WTC11 (cell line): ENCODE measurements around the gene VCAN. TPM values are rescaled to one million over a fixed set of nuclear protein-coding genes. Genes with fewer than 3 reads are reported as not detected.

Source experiments
- ATAC-seq: fragments of 200-7000 bp; cut with Tn5 transposase; 2 replicates; pipeline ENCODE4 v1.10.0; 2021; ENCODE audit warnings: mild to moderate bottlenecking, moderate library complexity
- CTCF ChIA-PET: fragments of 300-600 bp; sonication (Branson Sonifier 250); formaldehyde crosslinking; loops from one replicate; lab custom pipeline; 2021; ENCODE audit warnings: antibody characterized with exemption; lab: Charles Lee
- POLR2A ChIA-PET: fragments of 350-600 bp; sonication (Branson Sonifier 250); formaldehyde crosslinking; loops from one replicate; lab custom pipeline; 2021; ENCODE audit warnings: antibody characterized with exemption; lab: Charles Lee
- DNase-seq: peaks from one replicate; pipeline ENCODE4 v3.0.0; 2021; ENCODE audit warnings: low spot score
- H3K27ac Mint-ChIP-seq: 2 replicates; pipeline ENCODE4 v1.8.0; 2021; ENCODE audit warnings: mixed read lengths
- H3K27me3 Mint-ChIP-seq: 2 replicates; pipeline ENCODE4 v1.8.0; 2021; ENCODE audit warnings: low read depth, mild to moderate bottlenecking, moderate library complexity, mixed read lengths
- H3K36me3 Mint-ChIP-seq: 2 replicates; pipeline ENCODE4 v1.8.0; 2021; ENCODE audit warnings: mixed read lengths
- H3K4me1 Mint-ChIP-seq: 2 replicates; pipeline ENCODE4 v1.8.0; 2022; ENCODE audit warnings: mixed read lengths
- H3K4me3 Mint-ChIP-seq: 2 replicates; pipeline ENCODE4 v1.8.0; 2021; ENCODE audit warnings: mild to moderate bottlenecking, moderate library complexity, mixed read lengths
- H3K9me3 Mint-ChIP-seq: 2 replicates; pipeline ENCODE4 v1.8.0; 2021; ENCODE audit warnings: mixed read lengths
- CBFB ChIP-seq: sonication (generic); formaldehyde crosslinking; IDR thresholded peaks from 2 replicates; pipeline ENCODE4 v1.8.1; 2022; ENCODE audit warnings: mild to moderate bottlenecking, low read depth, missing genetic modification reagents
- CREB1 ChIP-seq: sonication (generic); formaldehyde crosslinking; IDR thresholded peaks from 2 replicates; pipeline ENCODE4 v1.8.0; 2023; ENCODE audit warnings: mild to moderate bottlenecking, missing genetic modification reagents
- ESRRA ChIP-seq: sonication (generic); formaldehyde crosslinking; IDR thresholded peaks from 2 replicates; pipeline ENCODE4 v1.8.1; 2022; ENCODE audit warnings: mild to moderate bottlenecking, missing genetic modification reagents, borderline replicate concordance
- FOXP1 ChIP-seq: sonication (generic); formaldehyde crosslinking; IDR thresholded peaks from 2 replicates; pipeline ENCODE4 v1.8.0; 2022; ENCODE audit warnings: missing genetic modification reagents, mild to moderate bottlenecking, moderate library complexity, borderline replicate concordance
- GRHL2 ChIP-seq: fragments of 250-450 bp; sonication (Bioruptor Pico); IDR thresholded peaks from 2 replicates; pipeline ENCODE4 v1.8.0; 2022; ENCODE audit warnings: mild to moderate bottlenecking, moderate library complexity; ENCODE audit not compliant: insufficient replicate concordance, severe bottlenecking
- MYBL2 ChIP-seq: sonication (generic); formaldehyde crosslinking; IDR thresholded peaks from 2 replicates; pipeline ENCODE4 v1.8.1; 2023; ENCODE audit warnings: mild to moderate bottlenecking, moderate library complexity, missing genetic modification reagents
- NFE2L1 ChIP-seq: sonication (generic); formaldehyde crosslinking; IDR thresholded peaks from 2 replicates; pipeline ENCODE4 v1.8.1; 2023; ENCODE audit warnings: missing genetic modification reagents
- NR1H2 ChIP-seq: sonication (generic); formaldehyde crosslinking; IDR thresholded peaks from 2 replicates; pipeline ENCODE4 v1.9.0; 2021; ENCODE audit warnings: mild to moderate bottlenecking, moderate library complexity, missing genetic modification reagents
- NR3C1 ChIP-seq: sonication (generic); formaldehyde crosslinking; conservative IDR thresholded peaks from 2 replicates; pipeline ENCODE4 v1.8.1; 2023; ENCODE audit warnings: low read depth, mild to moderate bottlenecking, missing genetic modification reagents
- RORB ChIP-seq: fragments of 250-450 bp; sonication (Bioruptor Pico); IDR thresholded peaks from 2 replicates; pipeline ENCODE4 v1.9.0; 2021; ENCODE audit warnings: mild to moderate bottlenecking
- TCF7 ChIP-seq: sonication (generic); formaldehyde crosslinking; IDR thresholded peaks from 2 replicates; pipeline ENCODE4 v1.8.0; 2022; ENCODE audit warnings: mild to moderate bottlenecking, low read depth, missing genetic modification reagents, moderate library complexity
- TEAD1 ChIP-seq: sonication (generic); formaldehyde crosslinking; IDR thresholded peaks from 2 replicates; pipeline ENCODE4 v1.8.0; 2022; ENCODE audit warnings: mild to moderate bottlenecking, missing genetic modification reagents
- ZNF121 ChIP-seq: sonication (generic); formaldehyde crosslinking; IDR thresholded peaks from 2 replicates; pipeline ENCODE4 v1.8.0; 2023; ENCODE audit warnings: missing genetic modification reagents
- ZNF232 ChIP-seq: sonication (generic); formaldehyde crosslinking; IDR thresholded peaks from 2 replicates; pipeline ENCODE4 v1.8.0; 2022; ENCODE audit warnings: mild to moderate bottlenecking, missing genetic modification reagents
- ZNF671 ChIP-seq: fragments of 250-450 bp; sonication (Bioruptor Pico); IDR thresholded peaks from 2 replicates; pipeline ENCODE4 v1.8.0; 2021; ENCODE audit warnings: mild to moderate bottlenecking
- total RNA-seq: library from RNA; stranded (reverse); gene quantifications from 3 replicates; pipeline ENCODE4 v1.2.3, GENCODE V29; 2021
- TF ChIP-seq, protein P1 (sequence below): sonication (generic); formaldehyde crosslinking; IDR thresholded peaks from 2 replicates; pipeline ENCODE4 v1.8.1; 2022; ENCODE audit warnings: mild to moderate bottlenecking, missing genetic modification reagents, moderate library complexity, borderline replicate concordance
- TF ChIP-seq, protein P2 (sequence below): fragments of 200-600 bp; IDR thresholded peaks from 2 replicates; pipeline ENCODE4 v1.8.0; 2022; ENCODE audit warnings: antibody characterized with exemption
- TF ChIP-seq, protein P3 (sequence below): sonication (generic); formaldehyde crosslinking; conservative IDR thresholded peaks from 2 replicates; pipeline ENCODE4 v1.8.1; 2023; ENCODE audit warnings: mild to moderate bottlenecking, low read depth, missing genetic modification reagents, moderate library complexity
- TF ChIP-seq, protein P4 (sequence below): sonication (generic); formaldehyde crosslinking; IDR thresholded peaks from 2 replicates; pipeline ENCODE4 v1.8.0; 2023; ENCODE audit warnings: missing genetic modification reagents
- TF ChIP-seq, protein P5 (sequence below): sonication (generic); formaldehyde crosslinking; IDR thresholded peaks from 2 replicates; pipeline ENCODE4 v1.8.1; 2023; ENCODE audit warnings: mild to moderate bottlenecking, missing genetic modification reagents

VCAN gene
- total RNA-seq, 1 experiment from 2014 or later = 276 TPM

DNA sequence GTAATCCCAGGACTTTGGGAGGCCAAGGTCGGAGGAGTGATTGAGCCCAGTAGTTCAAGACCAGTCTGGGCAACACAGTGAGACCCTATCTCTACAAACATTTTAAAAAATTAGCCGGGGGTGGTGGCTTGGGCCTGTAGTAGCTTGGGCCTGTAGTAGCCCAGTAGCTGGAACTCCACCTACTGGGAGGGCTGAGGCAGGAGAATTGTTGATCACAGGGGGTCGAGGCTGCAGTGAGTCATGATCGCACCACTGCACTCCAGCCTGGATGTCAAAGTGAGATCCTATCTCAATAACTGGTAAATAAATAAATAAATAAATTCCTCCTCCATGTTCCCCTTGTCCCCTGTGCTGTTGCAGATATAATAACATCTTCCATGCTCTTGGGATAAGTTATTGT, 14.3 kb downstream of the VCAN start:
- POLR2A ChIA-PET = no interaction called here
- H3K4me1 Mint-ChIP-seq = peaks cover 36% of the 10 kb centered on the region
- DNase-seq = no peak
- peaks cover 52% of the 10 kb centered on the region for H3K36me3 Mint-ChIP-seq
- H3K4me3 Mint-ChIP-seq = no peak overlapping the region
- H3K9me3 Mint-ChIP-seq = no peaks in the 10 kb centered on the region
- TF ChIP-seq ZNF121 = peak; percentile 3; the same call in 1 of the 2 replicates
- TF ChIP-seq ESRRA = no peak
- TF ChIP-seq CBFB = no peak
- TF ChIP-seq, all 79 proteins: peak for 1
- Mint-ChIP-seq H3K27me3 (no peaks in the 10 kb centered on the region), H3K27ac (no peak overlapping the region)
- CTCF ChIA-PET = interaction anchor here (0.7 to 0.8 kb wide), 2 partner anchors 11 to 13 kb away, joined by 3 read pairs; no protein-coding TSS in a partner anchor
- peak; percentile 79 for ATAC-seq

DNA sequence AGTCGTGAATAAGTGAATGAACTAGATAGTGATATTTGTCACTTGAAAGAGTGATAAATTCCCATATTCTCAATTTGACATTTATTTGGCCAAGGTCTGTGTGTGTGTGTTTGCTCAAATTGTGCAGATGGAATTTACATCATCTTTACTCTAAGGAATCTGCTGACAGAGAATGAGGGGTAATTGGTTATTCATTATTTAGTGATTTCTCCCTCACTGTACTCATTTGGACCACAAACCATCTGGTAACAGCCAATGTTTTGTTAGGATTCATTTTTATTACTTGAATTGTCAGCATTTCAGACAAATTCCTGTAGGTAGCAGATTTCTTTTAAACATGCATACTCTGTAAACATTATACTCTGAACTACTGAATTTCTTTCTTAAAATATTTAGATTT, 15.6 kb downstream of the VCAN start:
- H3K36me3 Mint-ChIP-seq = peaks cover 63% of the 10 kb centered on the region
- TF ChIP-seq NR1H2 (CRISPR knock-in tag) (no peak), RORB (CRISPR knock-in tag) (no peak)
- TF ChIP-seq, protein P1, sequence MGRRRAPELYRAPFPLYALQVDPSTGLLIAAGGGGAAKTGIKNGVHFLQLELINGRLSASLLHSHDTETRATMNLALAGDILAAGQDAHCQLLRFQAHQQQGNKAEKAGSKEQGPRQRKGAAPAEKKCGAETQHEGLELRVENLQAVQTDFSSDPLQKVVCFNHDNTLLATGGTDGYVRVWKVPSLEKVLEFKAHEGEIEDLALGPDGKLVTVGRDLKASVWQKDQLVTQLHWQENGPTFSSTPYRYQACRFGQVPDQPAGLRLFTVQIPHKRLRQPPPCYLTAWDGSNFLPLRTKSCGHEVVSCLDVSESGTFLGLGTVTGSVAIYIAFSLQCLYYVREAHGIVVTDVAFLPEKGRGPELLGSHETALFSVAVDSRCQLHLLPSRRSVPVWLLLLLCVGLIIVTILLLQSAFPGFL = no peak
- no peaks in the 10 kb centered on the region for H3K27me3 Mint-ChIP-seq
- POLR2A ChIA-PET = no interaction called here
- peaks cover 47% of the 10 kb centered on the region for H3K4me1 Mint-ChIP-seq
- CTCF ChIA-PET = no interaction called here
- no peak for ATAC-seq
- H3K4me3 Mint-ChIP-seq = no peak overlapping the region
- no peaks in the 10 kb centered on the region for H3K9me3 Mint-ChIP-seq
- 0 out of 2 replicates have a peak overlapping the region, but pooled peaks have one; percentile 9 for H3K27ac Mint-ChIP-seq
- no peak for DNase-seq

DNA sequence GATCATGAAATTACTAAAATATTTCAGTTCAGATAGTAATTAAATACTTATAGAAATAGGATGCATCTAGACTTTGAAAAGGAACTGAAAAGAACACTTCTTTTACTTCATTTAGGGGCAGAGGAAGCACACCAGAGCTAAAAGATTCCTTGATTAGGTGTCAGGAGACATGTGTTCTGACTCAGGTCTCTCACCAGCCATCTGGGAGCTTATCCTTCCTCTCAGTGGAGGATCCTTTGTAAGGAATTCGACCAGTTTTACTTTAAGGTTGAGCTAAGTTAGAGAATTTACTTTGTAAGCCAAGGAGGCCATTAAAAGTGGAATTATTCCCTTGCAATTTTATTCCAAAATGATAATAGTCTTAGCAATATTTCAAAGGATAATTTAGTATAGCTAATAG, 16.7 kb downstream of the VCAN start:
- ATAC-seq (no peak), DNase-seq (no peak)
- TF ChIP-seq, protein P1 = no peak
- TF ChIP-seq, protein P2, sequence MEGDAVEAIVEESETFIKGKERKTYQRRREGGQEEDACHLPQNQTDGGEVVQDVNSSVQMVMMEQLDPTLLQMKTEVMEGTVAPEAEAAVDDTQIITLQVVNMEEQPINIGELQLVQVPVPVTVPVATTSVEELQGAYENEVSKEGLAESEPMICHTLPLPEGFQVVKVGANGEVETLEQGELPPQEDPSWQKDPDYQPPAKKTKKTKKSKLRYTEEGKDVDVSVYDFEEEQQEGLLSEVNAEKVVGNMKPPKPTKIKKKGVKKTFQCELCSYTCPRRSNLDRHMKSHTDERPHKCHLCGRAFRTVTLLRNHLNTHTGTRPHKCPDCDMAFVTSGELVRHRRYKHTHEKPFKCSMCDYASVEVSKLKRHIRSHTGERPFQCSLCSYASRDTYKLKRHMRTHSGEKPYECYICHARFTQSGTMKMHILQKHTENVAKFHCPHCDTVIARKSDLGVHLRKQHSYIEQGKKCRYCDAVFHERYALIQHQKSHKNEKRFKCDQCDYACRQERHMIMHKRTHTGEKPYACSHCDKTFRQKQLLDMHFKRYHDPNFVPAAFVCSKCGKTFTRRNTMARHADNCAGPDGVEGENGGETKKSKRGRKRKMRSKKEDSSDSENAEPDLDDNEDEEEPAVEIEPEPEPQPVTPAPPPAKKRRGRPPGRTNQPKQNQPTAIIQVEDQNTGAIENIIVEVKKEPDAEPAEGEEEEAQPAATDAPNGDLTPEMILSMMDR = no peak
- TF ChIP-seq TEAD1 (CRISPR knock-in tag) (no peak), GRHL2 (CRISPR knock-in tag) (no peak), ZNF671 (CRISPR knock-in tag) (no peak), TCF7 (CRISPR knock-in tag) (no peak), FOXP1 (CRISPR knock-in tag) (no peak), CREB1 (CRISPR knock-in tag) (no peak), MYBL2 (CRISPR knock-in tag) (no peak), NR3C1 (no peak), CBFB (no peak), ZNF232 (no peak), NFE2L1 (CRISPR knock-in tag) (no peak), RORB (CRISPR knock-in tag) (no peak)
- TF ChIP-seq, protein P3, sequence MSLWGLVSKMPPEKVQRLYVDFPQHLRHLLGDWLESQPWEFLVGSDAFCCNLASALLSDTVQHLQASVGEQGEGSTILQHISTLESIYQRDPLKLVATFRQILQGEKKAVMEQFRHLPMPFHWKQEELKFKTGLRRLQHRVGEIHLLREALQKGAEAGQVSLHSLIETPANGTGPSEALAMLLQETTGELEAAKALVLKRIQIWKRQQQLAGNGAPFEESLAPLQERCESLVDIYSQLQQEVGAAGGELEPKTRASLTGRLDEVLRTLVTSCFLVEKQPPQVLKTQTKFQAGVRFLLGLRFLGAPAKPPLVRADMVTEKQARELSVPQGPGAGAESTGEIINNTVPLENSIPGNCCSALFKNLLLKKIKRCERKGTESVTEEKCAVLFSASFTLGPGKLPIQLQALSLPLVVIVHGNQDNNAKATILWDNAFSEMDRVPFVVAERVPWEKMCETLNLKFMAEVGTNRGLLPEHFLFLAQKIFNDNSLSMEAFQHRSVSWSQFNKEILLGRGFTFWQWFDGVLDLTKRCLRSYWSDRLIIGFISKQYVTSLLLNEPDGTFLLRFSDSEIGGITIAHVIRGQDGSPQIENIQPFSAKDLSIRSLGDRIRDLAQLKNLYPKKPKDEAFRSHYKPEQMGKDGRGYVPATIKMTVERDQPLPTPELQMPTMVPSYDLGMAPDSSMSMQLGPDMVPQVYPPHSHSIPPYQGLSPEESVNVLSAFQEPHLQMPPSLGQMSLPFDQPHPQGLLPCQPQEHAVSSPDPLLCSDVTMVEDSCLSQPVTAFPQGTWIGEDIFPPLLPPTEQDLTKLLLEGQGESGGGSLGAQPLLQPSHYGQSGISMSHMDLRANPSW = no peak
- TF ChIP-seq, protein P4, sequence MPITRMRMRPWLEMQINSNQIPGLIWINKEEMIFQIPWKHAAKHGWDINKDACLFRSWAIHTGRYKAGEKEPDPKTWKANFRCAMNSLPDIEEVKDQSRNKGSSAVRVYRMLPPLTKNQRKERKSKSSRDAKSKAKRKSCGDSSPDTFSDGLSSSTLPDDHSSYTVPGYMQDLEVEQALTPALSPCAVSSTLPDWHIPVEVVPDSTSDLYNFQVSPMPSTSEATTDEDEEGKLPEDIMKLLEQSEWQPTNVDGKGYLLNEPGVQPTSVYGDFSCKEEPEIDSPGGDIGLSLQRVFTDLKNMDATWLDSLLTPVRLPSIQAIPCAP (CRISPR knock-in tag) = no peak
- TF ChIP-seq, protein P5, sequence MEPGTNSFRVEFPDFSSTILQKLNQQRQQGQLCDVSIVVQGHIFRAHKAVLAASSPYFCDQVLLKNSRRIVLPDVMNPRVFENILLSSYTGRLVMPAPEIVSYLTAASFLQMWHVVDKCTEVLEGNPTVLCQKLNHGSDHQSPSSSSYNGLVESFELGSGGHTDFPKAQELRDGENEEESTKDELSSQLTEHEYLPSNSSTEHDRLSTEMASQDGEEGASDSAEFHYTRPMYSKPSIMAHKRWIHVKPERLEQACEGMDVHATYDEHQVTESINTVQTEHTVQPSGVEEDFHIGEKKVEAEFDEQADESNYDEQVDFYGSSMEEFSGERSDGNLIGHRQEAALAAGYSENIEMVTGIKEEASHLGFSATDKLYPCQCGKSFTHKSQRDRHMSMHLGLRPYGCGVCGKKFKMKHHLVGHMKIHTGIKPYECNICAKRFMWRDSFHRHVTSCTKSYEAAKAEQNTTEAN (CRISPR knock-in tag) = no peak
- Mint-ChIP-seq H3K36me3 (peaks cover 66% of the 10 kb centered on the region), H3K27ac (no peak overlapping the region), H3K27me3 (no peaks in the 10 kb centered on the region), H3K4me3 (no peak overlapping the region), H3K9me3 (no peaks in the 10 kb centered on the region), H3K4me1 (peaks cover 56% of the 10 kb centered on the region)
- ChIA-PET CTCF (interaction anchor here (0.9 to 1.1 kb wide), 2 partner anchors 15 to 16 kb away, joined by 3 to 6 read pairs; partner anchors contain the start of gene VCAN), POLR2A (no interaction called here)
